Gastrocnemius medialis (tissue), 4 donors: Measurements from ENCODE around the gene SHISA6.

Source experiments
- POLR2A ChIP-seq, 2 donors: fragments of 450-650 bp; IDR thresholded peaks; one replicate each; pipeline ENCODE4 v1.6.1; 2017; ENCODE audit warnings: antibody characterized with exemption in 2 of 2, mild to moderate bottlenecking in 2 of 2, moderate library complexity in 2 of 2
- TF ChIP-seq, protein P1 (sequence below), 5 experiments: fragments of 450-650 bp in 3 of 5; fragments of 200-600 bp in 2 of 5; sonication (generic) in 2 of 5; IDR thresholded peaks in 4 of 5; conservative IDR thresholded peaks in 1 of 5; 1 replicate in 4 of 5; 2 replicates in 1 of 5; pipeline ENCODE4 v1.5.1; 2016 to 2019; ENCODE audit warnings: antibody characterized with exemption in 5 of 5, mild to moderate bottlenecking in 3 of 5, moderate library complexity in 3 of 5

DNA sequence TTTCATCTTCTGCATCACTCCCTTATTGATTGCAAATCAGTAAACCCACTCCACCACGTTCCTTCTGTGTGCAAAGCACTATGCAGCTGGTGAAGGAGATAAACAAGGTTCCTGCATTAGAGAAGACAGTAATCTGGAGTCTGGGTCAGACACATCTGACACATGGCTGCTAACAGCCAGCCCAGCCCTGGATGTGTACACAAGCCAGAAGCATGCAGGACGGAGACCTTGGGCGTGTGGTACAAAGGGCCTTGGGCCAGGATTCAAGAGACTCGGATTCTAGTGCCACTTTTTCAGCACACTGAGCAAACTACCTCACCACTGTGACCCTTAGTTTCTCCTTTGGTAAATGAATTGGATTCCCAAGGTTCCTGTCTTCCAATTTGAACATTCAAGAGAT lies 270.7 kb downstream of the SHISA6 start:
- TF ChIP-seq, protein P1, sequence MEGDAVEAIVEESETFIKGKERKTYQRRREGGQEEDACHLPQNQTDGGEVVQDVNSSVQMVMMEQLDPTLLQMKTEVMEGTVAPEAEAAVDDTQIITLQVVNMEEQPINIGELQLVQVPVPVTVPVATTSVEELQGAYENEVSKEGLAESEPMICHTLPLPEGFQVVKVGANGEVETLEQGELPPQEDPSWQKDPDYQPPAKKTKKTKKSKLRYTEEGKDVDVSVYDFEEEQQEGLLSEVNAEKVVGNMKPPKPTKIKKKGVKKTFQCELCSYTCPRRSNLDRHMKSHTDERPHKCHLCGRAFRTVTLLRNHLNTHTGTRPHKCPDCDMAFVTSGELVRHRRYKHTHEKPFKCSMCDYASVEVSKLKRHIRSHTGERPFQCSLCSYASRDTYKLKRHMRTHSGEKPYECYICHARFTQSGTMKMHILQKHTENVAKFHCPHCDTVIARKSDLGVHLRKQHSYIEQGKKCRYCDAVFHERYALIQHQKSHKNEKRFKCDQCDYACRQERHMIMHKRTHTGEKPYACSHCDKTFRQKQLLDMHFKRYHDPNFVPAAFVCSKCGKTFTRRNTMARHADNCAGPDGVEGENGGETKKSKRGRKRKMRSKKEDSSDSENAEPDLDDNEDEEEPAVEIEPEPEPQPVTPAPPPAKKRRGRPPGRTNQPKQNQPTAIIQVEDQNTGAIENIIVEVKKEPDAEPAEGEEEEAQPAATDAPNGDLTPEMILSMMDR (IDR thresholded peaks at IDR 0.05 in 4 of 5, conservative IDR thresholded peaks at IDR 0.05 in 1 of 5) = no peak
- TF ChIP-seq POLR2A (IDR thresholded peaks at IDR 0.05) = no peak
